Measurements from ENCODE around the gene EDAR. TPM values are rescaled to one million over a fixed set of nuclear protein-coding genes. Genes with fewer than 3 reads are reported as not detected.

Gene EDAR
- total and polyA plus RNA-seq, 10 of the 15 experiments (the other 5 are each of a cell fraction or from before 2014, with no cell fraction given): 0.04 TPM; not detected in 9

GRCh38 chr2:108988076-108988795, 784 bp downstream of the EDAR start:
- DNase-seq (ENCODE audit: low read depth, low spot score) (no peak), ATAC-seq (no peak), FAIRE-seq (no peak)
- Histone ChIP-seq H3K4me3 (no peak overlapping the region), H3K79me2 (ENCODE audit: control insufficient read depth, insufficient read depth, low read length) (no peaks in the 10 kb centered on the region), H3K27me3 (replicated peaks in 1 of 2; ENCODE audit: control insufficient read depth in 2 of 2, insufficient read depth in 2 of 2, low read length in 1 of 2) (peaks cover 0 to 1% of the 10 kb centered on the region in 2 experiments; a peak in 2 of 4 replicates), H3K36me3 (ENCODE audit: control insufficient read depth in 2 of 2, insufficient read depth in 2 of 2, low read length in 1 of 2) (no peaks in the 10 kb centered on the region), H3K4me1 (ENCODE audit: control insufficient read depth, insufficient read depth, low read length) (no peaks in the 10 kb centered on the region), H3K27ac (ENCODE audit: control insufficient read depth, insufficient read depth) (no peak overlapping the region), H3K9ac (ENCODE audit: control insufficient read depth, insufficient read depth, low read length) (no peak overlapping the region), H4K20me1 (ENCODE audit: control insufficient read depth, insufficient read depth) (no peaks in the 10 kb centered on the region), H3K9me3 (replicated peaks; ENCODE audit: control insufficient read depth, insufficient read depth, low read length) (no peaks in the 10 kb centered on the region), H3K4me2 (ENCODE audit: control insufficient read depth, insufficient read depth) (no peak overlapping the region), H2AFZ (ENCODE audit: control insufficient read depth, low read depth, low read length) (no peak overlapping the region)
- SMC1A ChIA-PET (ENCODE audit: uncharacterized antibody, unreplicated experiment): no interaction called here
- RAD21 ChIA-PET (ENCODE audit: unreplicated experiment): no interaction called here
- POLR2A ChIA-PET: no interaction called here
- WGBS (ENCODE audit: insufficient coverage, insufficient replicate concordance, low lambda C conversion rate, missing lambda C conversion rate): 52% methylated on average over 17 of the region's 19 CpGs
- CTCF ChIA-PET: no interaction called here
- intact Hi-C loops (cut with micrococcal nuclease; ENCODE audit: unreplicated experiment) (loop anchor here (5.0 kb wide), 1 partner anchor 61 kb away; no protein-coding TSS in a partner anchor), in situ Hi-C loops (cut with MboI) (no loop called here)
- TF ChIP-seq KLF5 (IDR thresholded peaks at IDR 0.05; ENCODE audit: partially characterized antibody): no peak
- no TSS peak for BruUV-seq (replicated peaks)

- H2AFZ ChIP-seq (ENCODE audit: control insufficient read depth, low read depth, low read length): no peak overlapping the region
- H3K9ac ChIP-seq (ENCODE audit: control insufficient read depth, insufficient read depth, low read length): no peak overlapping the region
- no peaks in the 10 kb centered on the region for H3K9me3 ChIP-seq (replicated peaks; ENCODE audit: control insufficient read depth, insufficient read depth, low read length)
- H3K4me1 ChIP-seq (ENCODE audit: control insufficient read depth, insufficient read depth, low read length): no peaks in the 10 kb centered on the region
- in situ Hi-C loops (cut with MboI) (no loop called here), intact Hi-C loops (cut with micrococcal nuclease; ENCODE audit: unreplicated experiment) (loop anchor here (5.0 kb wide), 1 partner anchor 60 kb away; no protein-coding TSS in a partner anchor)
- no peak overlapping the region for H3K4me2 ChIP-seq (ENCODE audit: control insufficient read depth, insufficient read depth)
- H4K20me1 ChIP-seq (ENCODE audit: control insufficient read depth, insufficient read depth): no peaks in the 10 kb centered on the region
- no peaks in the 10 kb centered on the region for H3K36me3 ChIP-seq (ENCODE audit: control insufficient read depth in 2 of 2, insufficient read depth in 2 of 2, low read length in 1 of 2)
- ChIA-PET RAD21 (ENCODE audit: unreplicated experiment) (no interaction called here), POLR2A (no interaction called here), SMC1A (ENCODE audit: uncharacterized antibody, unreplicated experiment) (no interaction called here), CTCF (interaction anchor here (0.7 kb wide), 1 partner anchor 242 kb away, joined by 3 read pairs; no protein-coding TSS in a partner anchor)
- H3K27me3 ChIP-seq (replicated peaks in 1 of 2; ENCODE audit: control insufficient read depth in 2 of 2, insufficient read depth in 2 of 2, low read length in 1 of 2): peaks cover 0 to 1% of the 10 kb centered on the region in 2 experiments; a peak in 2 of 4 replicates
- H3K27ac ChIP-seq (ENCODE audit: control insufficient read depth, insufficient read depth): no peak overlapping the region
- no peak overlapping the region for H3K4me3 ChIP-seq
- no peaks in the 10 kb centered on the region for H3K79me2 ChIP-seq (ENCODE audit: control insufficient read depth, insufficient read depth, low read length)
- BruUV-seq (replicated peaks): no TSS peak
- FAIRE-seq (no peak), DNase-seq (ENCODE audit: low read depth, low spot score) (no peak), ATAC-seq (no peak)
- 59% methylated on average over 7 of the region's 7 CpGs for WGBS (ENCODE audit: insufficient coverage, insufficient replicate concordance, low lambda C conversion rate, missing lambda C conversion rate)
- no peak for TF ChIP-seq RAD21 (IDR thresholded peaks at IDR 0.05; ENCODE audit: insufficient read depth, low read depth, low read length)
- TF ChIP-seq ZNF592 (IDR thresholded peaks at IDR 0.05): no peak
- no peak for TF ChIP-seq MLLT1 (IDR thresholded peaks at IDR 0.05)
- TF ChIP-seq SIX5 (IDR thresholded peaks at IDR 0.05; ENCODE audit: low read depth, low read length, severe bottlenecking): no peak
- TF ChIP-seq NFYB (IDR thresholded peaks at IDR 0.05; ENCODE audit: insufficient read depth, low read depth, low read length): no peak
Observed at GRCh38 chr2:108986916-108987510, 2.0 kb downstream of the EDAR start.
